ENCODE measurements around the gene CRIP3. TPM values are rescaled to one million over a fixed set of nuclear protein-coding genes. Genes with fewer than 3 reads are reported as not detected.

CRIP3 gene
- total RNA-seq, 2 donors from 2014 or later, result 13.4 to 19.3 TPM

GRCh38 chr6:43313813-43314212 is 5.2 kb upstream of the CRIP3 start:
- Mint-ChIP-seq H3K9me3 (no peaks in the 10 kb centered on the region), H3K4me1 (peaks cover 9% of the 10 kb centered on the region), H3K27ac (no peak overlapping the region), H3K27me3 (ENCODE audit: insufficient read depth) (peaks cover 4% of the 10 kb centered on the region), H3K36me3 (ENCODE audit: low read depth) (no peaks in the 10 kb centered on the region), H3K4me3 (no peak overlapping the region)
- TF ChIP-seq, protein P1, sequence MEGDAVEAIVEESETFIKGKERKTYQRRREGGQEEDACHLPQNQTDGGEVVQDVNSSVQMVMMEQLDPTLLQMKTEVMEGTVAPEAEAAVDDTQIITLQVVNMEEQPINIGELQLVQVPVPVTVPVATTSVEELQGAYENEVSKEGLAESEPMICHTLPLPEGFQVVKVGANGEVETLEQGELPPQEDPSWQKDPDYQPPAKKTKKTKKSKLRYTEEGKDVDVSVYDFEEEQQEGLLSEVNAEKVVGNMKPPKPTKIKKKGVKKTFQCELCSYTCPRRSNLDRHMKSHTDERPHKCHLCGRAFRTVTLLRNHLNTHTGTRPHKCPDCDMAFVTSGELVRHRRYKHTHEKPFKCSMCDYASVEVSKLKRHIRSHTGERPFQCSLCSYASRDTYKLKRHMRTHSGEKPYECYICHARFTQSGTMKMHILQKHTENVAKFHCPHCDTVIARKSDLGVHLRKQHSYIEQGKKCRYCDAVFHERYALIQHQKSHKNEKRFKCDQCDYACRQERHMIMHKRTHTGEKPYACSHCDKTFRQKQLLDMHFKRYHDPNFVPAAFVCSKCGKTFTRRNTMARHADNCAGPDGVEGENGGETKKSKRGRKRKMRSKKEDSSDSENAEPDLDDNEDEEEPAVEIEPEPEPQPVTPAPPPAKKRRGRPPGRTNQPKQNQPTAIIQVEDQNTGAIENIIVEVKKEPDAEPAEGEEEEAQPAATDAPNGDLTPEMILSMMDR (conservative IDR thresholded peaks at IDR 0.05), result peak; percentile 28
- no peak for DNase-seq
- H3K9ac ChIP-seq (ENCODE audit: extremely low read depth, low read length, poor library complexity, severe bottlenecking), result no peak overlapping the region
- no peak overlapping the region for H3K4me3 ChIP-seq (ENCODE audit: low read length)
- H3K9me3 ChIP-seq (ENCODE audit: control insufficient read depth, low read length), result no peaks in the 10 kb centered on the region
- no peak overlapping the region for H3K27ac ChIP-seq (ENCODE audit: low read depth, low read length)
- 78% methylated on average over 1 of the region's 1 CpG; no CpG with 5 or more reads in 1 of the 2 experiments for WGBS, 2 experiments (ENCODE audit: insufficient coverage in 1 of 2, insufficient read length in 1 of 2)
- H3K36me3 ChIP-seq (ENCODE audit: control insufficient read depth, insufficient read depth, low read length), result no peaks in the 10 kb centered on the region
- H3K4me1 ChIP-seq (ENCODE audit: control insufficient read depth, insufficient read depth, low read length), result no peaks in the 10 kb centered on the region
- H3K27me3 ChIP-seq (ENCODE audit: control insufficient read depth, insufficient read depth, low read length, poor library complexity, severe bottlenecking), result peaks cover 2% of the 10 kb centered on the region

DNA sequence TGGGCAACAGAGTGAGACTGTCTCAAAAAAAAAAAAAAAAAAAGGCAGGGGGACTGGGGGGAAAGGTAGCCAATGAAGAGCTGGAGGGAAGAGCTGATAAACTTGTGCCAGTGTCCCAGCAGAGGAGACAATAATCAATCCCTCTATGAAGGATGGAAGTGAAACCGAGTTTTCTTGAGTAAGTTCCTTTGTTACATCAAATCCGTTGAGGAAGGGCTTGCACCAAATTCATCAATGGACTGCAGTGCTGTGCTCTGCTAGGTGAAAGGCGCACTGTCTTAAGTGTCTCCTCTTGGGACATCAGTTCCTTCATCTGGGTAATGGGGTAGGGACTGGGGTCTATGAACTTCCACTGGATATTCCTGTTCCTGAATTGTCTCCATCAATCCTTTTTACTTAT is 3.0 kb upstream of the CRIP3 start:
- TF ChIP-seq, protein P1 (conservative IDR thresholded peaks at IDR 0.05), result no peak
- 86 to 100% methylated on average over 2 to 3 of the region's 3 CpGs for WGBS, 2 experiments (ENCODE audit: insufficient coverage in 1 of 2, insufficient read length in 1 of 2)
- Mint-ChIP-seq H3K4me3 (no peak overlapping the region), H3K36me3 (ENCODE audit: low read depth) (no peaks in the 10 kb centered on the region), H3K9me3 (no peaks in the 10 kb centered on the region), H3K27me3 (ENCODE audit: insufficient read depth) (peaks cover 9% of the 10 kb centered on the region), H3K4me1 (peaks cover 10% of the 10 kb centered on the region), H3K27ac (no peak overlapping the region)
- no peak overlapping the region for H3K9ac ChIP-seq (ENCODE audit: extremely low read depth, low read length, poor library complexity, severe bottlenecking)
- no peaks in the 10 kb centered on the region for H3K9me3 ChIP-seq (ENCODE audit: control insufficient read depth, low read length)
- H3K27ac ChIP-seq (ENCODE audit: low read depth, low read length), result no peak overlapping the region
- DNase-seq, result no peak
- H3K4me1 ChIP-seq (ENCODE audit: control insufficient read depth, insufficient read depth, low read length), result no peaks in the 10 kb centered on the region
- no peak overlapping the region for H3K4me3 ChIP-seq (ENCODE audit: low read length)
- H3K27me3 ChIP-seq (ENCODE audit: control insufficient read depth, insufficient read depth, low read length, poor library complexity, severe bottlenecking), result peaks cover 13% of the 10 kb centered on the region
- no peaks in the 10 kb centered on the region for H3K36me3 ChIP-seq (ENCODE audit: control insufficient read depth, insufficient read depth, low read length)

- DNase-seq, result no peak
- H3K4me1 ChIP-seq (ENCODE audit: control insufficient read depth, insufficient read depth, low read length), result no peaks in the 10 kb centered on the region
- Mint-ChIP-seq H3K9me3 (no peaks in the 10 kb centered on the region), H3K36me3 (ENCODE audit: low read depth) (no peaks in the 10 kb centered on the region), H3K27me3 (ENCODE audit: insufficient read depth) (peaks cover 9% of the 10 kb centered on the region), H3K4me3 (no peak overlapping the region), H3K27ac (no peak overlapping the region), H3K4me1 (peaks cover 10% of the 10 kb centered on the region)
- no peak overlapping the region for H3K9ac ChIP-seq (ENCODE audit: extremely low read depth, low read length, poor library complexity, severe bottlenecking)
- peaks cover 13% of the 10 kb centered on the region for H3K27me3 ChIP-seq (ENCODE audit: control insufficient read depth, insufficient read depth, low read length, poor library complexity, severe bottlenecking)
- TF ChIP-seq, protein P1 (conservative IDR thresholded peaks at IDR 0.05), result no peak
- H3K9me3 ChIP-seq (ENCODE audit: control insufficient read depth, low read length), result no peaks in the 10 kb centered on the region
- H3K4me3 ChIP-seq (ENCODE audit: low read length), result no peak overlapping the region
- no peak overlapping the region for H3K27ac ChIP-seq (ENCODE audit: low read depth, low read length)
- H3K36me3 ChIP-seq (ENCODE audit: control insufficient read depth, insufficient read depth, low read length), result no peaks in the 10 kb centered on the region
Measured at GRCh38 chr6:43310624-43311023, 2.0 kb upstream of the CRIP3 start.

Data from endodermal cell (in vitro differentiated cells).